Thyroid gland (tissue), 4 donors: ENCODE data around the gene SETBP1.

Experiments
- CTCF ChIP-seq, 6 experiments: fragments of 200-600 bp in 3 of 6; fragments of 450-650 bp in 3 of 6; sonication (generic) in 3 of 6; IDR thresholded peaks; one replicate each; pipeline ENCODE4 v1.5.1; 2016 to 2019; ENCODE audit warnings: antibody characterized with exemption in 6 of 6, mild to moderate bottlenecking in 2 of 6, inconsistent platforms in 1 of 6, moderate library complexity in 1 of 6
- POLR2A ChIP-seq, 2 donors: fragments of 450-650 bp; IDR thresholded peaks; one replicate each; pipeline ENCODE4 v1.6.1; 2017; ENCODE audit warnings: antibody characterized with exemption in 2 of 2, mild to moderate bottlenecking in 2 of 2, moderate library complexity in 1 of 2

- TF ChIP-seq POLR2A (IDR thresholded peaks at IDR 0.05) (no peak), CTCF (IDR thresholded peaks at IDR 0.05) (no peak)
Measured at GRCh38 chr18:44671914-44672313, 8.8 kb upstream of the SETBP1 start.
